ENCODE results near the gene PLXNB1.

Gene PLXNB1

DNA sequence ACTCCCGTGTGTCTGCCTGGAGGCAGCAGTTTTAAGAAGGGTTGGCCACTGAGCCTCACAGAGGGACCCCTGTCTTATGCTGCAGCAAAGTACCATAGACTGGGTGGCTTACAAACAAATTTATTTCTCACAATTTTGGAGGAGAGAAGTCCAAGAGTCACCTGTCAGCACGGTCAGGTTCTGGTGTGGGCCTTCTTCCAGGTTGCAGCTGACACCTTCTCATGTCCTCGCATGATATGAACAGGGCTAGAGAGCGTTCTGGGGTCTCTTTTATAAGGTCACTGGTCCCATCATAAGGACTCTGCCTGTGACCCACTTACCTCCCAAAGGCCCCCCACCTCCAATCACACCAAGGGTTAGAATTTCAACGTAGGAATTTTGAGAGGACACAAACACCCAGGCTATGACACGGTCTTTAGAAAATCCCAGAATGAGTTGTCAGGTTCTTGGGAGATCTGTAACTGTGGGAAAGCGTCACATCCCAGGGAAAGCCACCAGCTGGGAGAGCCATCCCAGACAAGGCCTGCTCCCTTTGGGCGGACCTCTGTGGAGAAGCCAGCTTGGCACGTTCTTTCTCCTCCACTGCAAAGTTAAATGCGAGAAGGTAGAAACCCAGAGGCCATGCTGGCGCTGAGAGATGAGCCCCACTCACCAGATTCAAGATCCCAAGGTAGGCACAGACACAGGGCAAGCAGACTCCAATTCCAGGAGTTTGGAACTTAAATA is 58.1 kb downstream of the PLXNB1 start, which contains the start of gene FBXW12:
Gene FBXW12 (plus strand): TSS at position 569 of the 726 bp plus-strand sequence. CDS start 549 bp downstream, outside the sequence.
- no peak for DNase-seq (ENCODE audit: low read depth in 3 of 3)

DNA sequence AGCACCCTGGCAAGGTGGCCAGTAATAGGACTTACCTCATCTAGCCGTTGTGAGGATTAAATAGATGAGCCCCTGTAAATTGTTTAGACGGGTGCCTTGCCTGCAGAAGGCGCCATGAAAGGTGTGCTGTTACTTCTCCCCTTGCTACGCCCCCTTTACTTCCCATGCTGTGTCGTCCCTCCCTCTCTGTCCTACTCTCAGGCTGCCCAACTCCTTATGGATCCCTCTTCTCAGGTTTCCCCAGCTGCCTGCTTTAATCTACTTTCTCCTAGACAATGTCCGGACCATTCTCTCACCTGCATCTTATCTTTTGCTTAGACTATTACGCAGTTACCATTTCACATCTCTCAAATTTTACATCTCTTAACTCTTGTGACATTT is 59.6 kb downstream of the PLXNB1 start:
- DNase-seq (ENCODE audit: low read depth in 3 of 3), result no peak

DNA sequence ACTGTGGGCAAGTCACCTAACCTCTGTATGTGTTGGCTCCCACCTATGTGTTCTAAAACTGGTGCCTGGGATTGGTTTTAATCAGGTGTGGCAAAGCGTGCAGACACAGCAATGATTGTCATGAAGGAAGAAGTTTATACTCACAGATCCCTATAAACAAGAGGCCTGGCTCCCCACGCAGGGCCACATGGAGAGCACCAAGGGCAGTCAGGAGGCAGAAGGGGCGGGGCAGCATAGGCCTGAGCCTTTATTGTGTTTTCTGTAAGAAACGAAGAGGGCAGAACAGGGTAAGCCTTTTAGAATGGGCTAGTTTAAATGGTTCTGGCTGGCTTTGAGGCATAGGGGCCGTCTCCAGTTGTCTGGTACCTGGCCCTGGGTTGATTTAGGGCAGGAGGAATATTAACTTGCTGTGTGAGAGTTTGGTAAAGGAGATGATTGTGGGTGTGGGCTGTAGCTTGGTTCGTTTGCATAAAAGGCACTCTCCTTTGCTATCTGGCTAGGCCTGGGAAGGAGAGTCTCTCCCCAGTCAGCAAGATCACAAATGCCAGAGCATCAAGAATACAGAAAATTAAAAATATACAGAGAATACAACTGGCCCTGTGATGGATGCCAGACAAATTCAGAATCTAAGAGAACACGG is 60.1 kb downstream of the PLXNB1 start:
- DNase-seq (ENCODE audit: low read depth in 3 of 3), result no peak

DNA sequence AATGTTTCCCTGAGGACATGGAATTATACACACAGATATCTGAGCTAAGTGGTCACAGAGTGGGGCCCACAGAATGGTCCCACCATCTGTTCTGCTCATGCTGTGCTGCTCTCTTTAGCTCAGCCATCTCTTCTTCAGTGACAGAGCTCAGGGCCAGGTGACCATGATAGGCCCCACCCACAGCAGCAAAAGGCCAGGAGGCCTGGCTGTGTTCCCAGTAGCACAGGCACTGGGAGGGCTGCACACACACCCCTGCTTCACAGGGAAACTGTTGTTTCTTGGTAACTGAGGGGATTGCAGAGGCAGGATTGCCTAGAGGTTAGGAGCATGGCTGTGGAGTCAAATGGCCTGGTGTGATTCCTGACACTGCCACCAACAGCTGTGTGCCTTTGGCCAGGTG is 62.7 kb downstream of the PLXNB1 start:
- no peak for DNase-seq (ENCODE audit: low read depth in 3 of 3)

DNA sequence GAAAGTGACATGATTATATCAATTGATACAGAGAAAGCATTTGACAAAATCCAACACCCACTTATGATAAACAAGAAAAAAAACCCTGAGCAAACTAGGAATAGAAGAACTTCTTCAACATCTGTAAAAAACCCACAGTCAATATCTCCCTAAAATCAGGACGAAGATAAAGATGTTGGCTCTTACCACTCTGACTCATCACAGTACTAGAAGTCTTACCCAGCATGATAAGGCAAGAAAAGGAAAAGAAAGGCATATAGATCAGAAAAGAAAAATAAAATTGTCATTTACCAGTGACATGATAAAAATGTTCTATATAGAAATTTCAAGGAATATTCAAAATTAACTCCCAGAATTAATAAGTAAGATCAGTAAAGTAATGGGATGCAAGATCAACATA is 65.0 kb downstream of the PLXNB1 start:
- DNase-seq (ENCODE audit: low read depth in 3 of 3), result no peak

DNA sequence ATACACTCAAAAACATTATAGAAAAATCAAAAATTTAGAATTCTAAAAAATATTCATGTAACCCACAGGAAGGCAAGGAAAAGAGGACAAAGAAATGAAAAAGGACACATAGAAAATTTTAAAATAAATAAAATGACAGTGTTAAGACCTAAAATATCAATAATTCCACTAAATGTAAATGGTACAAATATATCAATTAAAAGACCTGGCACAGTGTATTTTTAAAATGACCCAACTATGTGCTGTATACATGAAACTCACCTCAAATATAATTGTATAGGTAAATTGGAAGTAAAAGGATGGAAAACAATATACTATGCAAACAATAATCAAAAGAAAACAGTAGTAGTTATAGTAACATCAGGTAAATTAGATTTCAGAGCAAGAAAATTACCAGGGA is 68.0 kb downstream of the PLXNB1 start:
- DNase-seq (ENCODE audit: low read depth in 3 of 3), result no peak

DNA sequence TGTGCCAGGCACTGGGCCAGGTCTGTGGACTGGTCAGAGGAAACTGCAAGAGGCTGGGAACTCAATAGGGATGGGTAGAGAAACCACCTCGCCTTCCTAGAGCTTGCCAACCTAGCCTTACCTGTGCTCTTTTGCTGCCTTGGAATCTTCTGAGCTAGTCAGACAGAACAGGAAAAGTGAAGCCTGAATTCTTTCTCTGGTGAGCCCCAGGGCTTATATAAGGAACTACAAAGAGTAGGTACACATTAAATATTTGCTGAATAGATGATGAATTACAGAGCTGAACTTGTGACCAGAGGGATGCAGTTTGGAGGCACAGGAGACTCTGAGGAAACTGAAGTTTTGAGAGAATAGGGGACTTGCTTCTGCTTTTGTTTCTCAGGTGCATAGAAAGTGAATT is 73.5 kb downstream of the PLXNB1 start:
- DNase-seq (ENCODE audit: low read depth in 3 of 3), result no peak

DNA sequence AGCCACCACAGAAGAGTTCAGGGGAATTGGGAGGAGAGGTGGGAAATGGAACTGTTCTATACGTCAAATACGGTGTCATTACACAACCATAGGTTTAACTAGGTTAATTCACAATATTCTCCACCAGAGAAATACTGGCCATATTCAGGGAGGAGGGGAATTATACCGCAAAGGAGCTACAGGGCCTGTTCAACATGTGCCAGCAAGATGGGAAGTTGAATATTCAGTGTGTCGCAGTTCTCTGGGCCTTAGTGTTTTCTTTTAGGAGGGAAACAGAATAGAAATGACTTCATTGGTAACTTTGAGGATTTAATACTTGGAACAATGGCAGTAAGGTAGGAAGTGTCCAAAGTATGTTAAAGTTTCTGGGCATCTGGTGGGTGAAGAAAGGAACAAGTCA is 75.9 kb downstream of the PLXNB1 start:
- DNase-seq (ENCODE audit: low read depth in 3 of 3), result no peak
